Kidney glomerular epithelial cell (primary cell): ENCODE data around the gene PLIN3.
A peak's percentile ranks its signal among the peaks of the same experiment; 100 is the strongest.
"Not testable (repeated sequence)": the region's sequence is repeated elsewhere in the genome, so short reads cannot be mapped to it uniquely, and the experiment has no call there.

Experiments
- DNase-seq: peaks from one replicate; lab custom pipeline; 2025; lab: John Stamatoyannopoulos, UW

PLIN3 gene

GRCh38 chr19:4891066-4891465, 23.6 kb upstream of the PLIN3 start:
- DNase-seq, result no peak

- DNase-seq, result peak; percentile 31
These were observed 21.8 kb upstream of the PLIN3 start for GRCh38 chr19:4889034-4889815.

GRCh38 chr19:4887803-4888202, 20.3 kb upstream of the PLIN3 start:
- DNase-seq, result not testable (repeated sequence)

GRCh38 chr19:4884993-4885392, 17.5 kb upstream of the PLIN3 start:
- DNase-seq, result not testable (repeated sequence)

- not testable (repeated sequence) for DNase-seq
These were observed 15.4 kb upstream of the PLIN3 start for GRCh38 chr19:4882874-4883273.

- no peak for DNase-seq
These were observed 11.6 kb upstream of the PLIN3 start for GRCh38 chr19:4879041-4879440.

GRCh38 chr19:4878491-4878968, 11.1 kb upstream of the PLIN3 start:
- no peak for DNase-seq

- DNase-seq, result no peak
These were observed 10.5 kb upstream of the PLIN3 start for GRCh38 chr19:4877753-4878490.

GRCh38 chr19:4873930-4874329, 6.5 kb upstream of the PLIN3 start:
- no peak for DNase-seq

- no peak for DNase-seq
These were observed 4.2 kb upstream of the PLIN3 start for GRCh38 chr19:4871711-4872110.

- DNase-seq, result peak; percentile 85
These were observed 2.7 kb upstream of the PLIN3 start for GRCh38 chr19:4870025-4870700.

GRCh38 chr19:4868286-4868834, 893 bp upstream of the PLIN3 start:
- DNase-seq, result no peak

- no peak for DNase-seq
These were observed 657 bp downstream of the PLIN3 start for GRCh38 chr19:4866595-4867424.

GRCh38 chr19:4861147-4861546, 6.3 kb downstream of the PLIN3 start:
- no peak for DNase-seq

- no peak for DNase-seq
These were observed 7.8 kb downstream of the PLIN3 start for GRCh38 chr19:4859697-4860096.

- not testable (repeated sequence) for DNase-seq
These were observed 11.0 kb downstream of the PLIN3 start for GRCh38 chr19:4856468-4856867.

GRCh38 chr19:4853506-4853905, 14.0 kb downstream of the PLIN3 start:
- DNase-seq, result not testable (repeated sequence)

- no peak for DNase-seq
These were observed 15.0 kb downstream of the PLIN3 start for GRCh38 chr19:4852484-4852883.

- DNase-seq, result peak; percentile 82
These were observed 15.7 kb downstream of the PLIN3 start for GRCh38 chr19:4851551-4852290.

- no peak for DNase-seq
These were observed 18.4 kb downstream of the PLIN3 start for GRCh38 chr19:4849019-4849418.
